Adipocyte (in vitro differentiated cells): ENCODE results near the gene TPK1.
"Not testable (repeated sequence)": the region's sequence is repeated elsewhere in the genome, so short reads cannot be mapped to it uniquely, and the experiment has no call there.

Experiments
- DNase-seq: peaks from one replicate; pipeline ENCODE4 v3.0.0-alpha.2; 2015; ENCODE audit warnings: low read depth
- H3K27me3 ChIP-seq: replicated peaks from 2 replicates; pipeline ENCODE4 v1.7.0; 2013; ENCODE audit warnings: mild to moderate bottlenecking, low read length, moderate library complexity; ENCODE audit not compliant: control insufficient read depth, insufficient read depth
- H3K36me3 ChIP-seq: 2 replicates; pipeline ENCODE4 v1.7.0; 2013; ENCODE audit warnings: low read length, mild to moderate bottlenecking, moderate library complexity; ENCODE audit not compliant: control insufficient read depth, insufficient read depth, severe bottlenecking
- H3K4me1 ChIP-seq: 2 replicates; pipeline ENCODE4 v1.7.0; 2013; ENCODE audit warnings: mild to moderate bottlenecking, low read length, moderate library complexity; ENCODE audit not compliant: control insufficient read depth, insufficient read depth
- H3K4me3 ChIP-seq: 2 replicates; pipeline ENCODE4 v1.7.0; 2013; ENCODE audit warnings: mild to moderate bottlenecking, low read length, moderate library complexity
- H3K9ac ChIP-seq: 2 replicates; pipeline ENCODE4 v1.7.0; 2013; ENCODE audit warnings: mild to moderate bottlenecking, low read length, moderate library complexity
- H3K9me3 ChIP-seq: 2 replicates; pipeline ENCODE4 v1.7.0; 2013; ENCODE audit warnings: mild to moderate bottlenecking, low read length, moderate library complexity; ENCODE audit not compliant: control insufficient read depth

TPK1 gene

DNA sequence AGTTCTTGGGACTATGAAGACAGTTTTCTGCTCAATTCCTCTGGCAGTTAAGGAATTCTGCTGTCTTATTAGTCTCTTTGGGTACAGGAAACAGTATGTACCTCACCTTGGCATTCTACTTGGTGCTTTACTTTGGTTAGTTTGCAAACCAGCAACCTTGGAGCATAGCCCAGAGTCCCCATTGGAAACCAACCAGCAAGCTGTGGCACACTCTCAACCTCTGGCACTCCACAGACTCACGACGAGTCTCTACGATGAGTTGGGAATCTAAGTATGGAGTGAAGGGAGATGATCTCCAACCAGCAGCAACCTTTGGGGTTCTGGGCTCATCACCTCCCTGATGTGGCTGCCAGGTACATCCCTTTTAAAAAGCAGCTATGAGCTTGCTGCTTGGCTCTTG lies 43.8 kb downstream of the TPK1 start:
- no peaks in the 10 kb centered on the region for H3K27me3 ChIP-seq
- no peak for DNase-seq
- H3K9ac ChIP-seq, result no peak overlapping the region
- no peaks in the 10 kb centered on the region for H3K36me3 ChIP-seq
- no peak overlapping the region for H3K4me3 ChIP-seq
- H3K9me3 ChIP-seq, result no peaks in the 10 kb centered on the region
- peaks cover 4% of the 10 kb centered on the region for H3K4me1 ChIP-seq

DNA sequence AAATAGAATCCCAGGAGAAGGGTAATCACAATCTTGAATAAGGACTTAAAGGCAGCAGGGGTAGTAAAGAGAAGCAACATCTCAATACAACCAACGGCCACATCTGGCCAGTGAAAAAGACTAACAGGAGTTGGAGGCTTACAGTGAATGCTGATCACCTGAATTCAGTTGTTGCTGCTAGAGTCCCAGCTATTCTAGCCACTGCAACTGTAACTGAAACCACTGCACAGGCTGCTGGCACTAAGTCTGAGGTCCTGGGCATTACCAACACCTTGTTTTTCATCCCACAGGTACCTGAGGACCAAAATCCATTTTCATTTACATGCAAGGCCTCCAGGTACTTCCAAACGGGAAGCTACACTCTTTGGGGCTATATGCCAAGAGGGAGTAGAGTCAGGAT lies 44.4 kb downstream of the TPK1 start:
- H3K9ac ChIP-seq, result no peak overlapping the region
- no peaks in the 10 kb centered on the region for H3K27me3 ChIP-seq
- H3K4me3 ChIP-seq, result no peak overlapping the region
- DNase-seq, result no peak
- H3K9me3 ChIP-seq, result no peaks in the 10 kb centered on the region
- no peaks in the 10 kb centered on the region for H3K36me3 ChIP-seq
- H3K4me1 ChIP-seq, result peaks cover 4% of the 10 kb centered on the region

DNA sequence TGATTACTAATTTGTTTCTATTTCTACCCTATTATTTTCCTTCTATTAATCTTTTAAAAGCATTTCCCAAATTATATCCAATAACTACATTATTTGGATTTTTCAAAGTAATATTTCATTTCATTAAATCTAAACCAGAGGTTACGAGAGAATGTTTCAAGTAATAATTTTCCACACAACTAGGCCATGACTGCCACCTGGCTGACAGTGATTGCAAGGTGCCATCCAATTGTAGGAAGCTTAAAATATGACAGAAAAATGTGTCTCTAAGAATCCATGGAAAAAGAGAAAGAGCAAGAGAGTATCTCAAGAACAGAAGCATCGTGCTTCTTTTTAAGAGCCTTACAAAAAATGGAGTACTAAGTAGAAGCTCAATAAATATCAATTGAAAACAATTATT lies 48.7 kb downstream of the TPK1 start:
- Histone ChIP-seq H3K4me3 (no peak overlapping the region), H3K4me1 (peaks cover 5% of the 10 kb centered on the region), H3K27me3 (no peaks in the 10 kb centered on the region), H3K36me3 (no peaks in the 10 kb centered on the region), H3K9ac (no peak overlapping the region), H3K9me3 (no peaks in the 10 kb centered on the region)
- no peak for DNase-seq

DNA sequence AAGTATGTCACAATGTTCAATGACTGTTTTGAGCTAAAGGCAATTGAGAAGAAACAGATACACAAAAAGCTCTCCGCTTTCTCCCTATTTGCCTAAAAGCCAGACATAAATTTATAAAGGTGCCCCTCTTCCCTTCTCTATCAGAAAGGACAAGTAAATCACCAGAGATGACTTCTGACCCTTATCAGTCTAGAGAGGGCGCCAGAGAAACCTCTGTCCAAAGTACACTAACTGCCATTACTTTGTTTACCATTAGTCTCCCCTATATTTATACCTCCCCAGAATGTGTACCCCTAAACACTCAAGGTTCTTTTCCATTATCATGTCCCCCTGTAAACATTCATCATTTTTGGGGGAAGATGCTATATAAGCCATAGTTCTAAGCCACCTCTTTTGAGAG lies 49.3 kb downstream of the TPK1 start:
- Histone ChIP-seq H3K4me3 (no peak overlapping the region), H3K27me3 (no peaks in the 10 kb centered on the region), H3K9ac (no peak overlapping the region), H3K36me3 (no peaks in the 10 kb centered on the region), H3K4me1 (peaks cover 5% of the 10 kb centered on the region), H3K9me3 (no peaks in the 10 kb centered on the region)
- DNase-seq, result no peak

DNA sequence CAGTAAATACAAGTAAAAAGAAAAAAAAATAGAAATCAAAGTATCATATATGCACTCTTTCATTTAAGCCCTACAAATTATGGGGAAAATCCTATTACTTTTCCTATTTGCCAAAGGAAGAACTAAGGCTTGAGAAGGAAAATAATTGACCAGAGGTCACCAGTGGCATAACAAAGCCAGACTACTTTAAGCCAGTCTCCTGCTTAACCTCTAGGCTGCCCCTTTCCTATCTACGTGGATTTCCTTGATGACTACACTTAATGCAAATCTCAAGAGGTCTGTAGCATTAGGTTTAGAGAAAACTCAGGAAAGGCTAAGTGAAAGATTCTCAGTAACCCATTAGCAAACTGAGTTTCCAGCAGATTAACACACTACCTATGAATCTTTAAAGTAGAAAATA lies 49.8 kb downstream of the TPK1 start:
- H3K9me3 ChIP-seq, result no peaks in the 10 kb centered on the region
- no peaks in the 10 kb centered on the region for H3K27me3 ChIP-seq
- peaks cover 5% of the 10 kb centered on the region for H3K4me1 ChIP-seq
- no peak overlapping the region for H3K9ac ChIP-seq
- H3K4me3 ChIP-seq, result no peak overlapping the region
- no peaks in the 10 kb centered on the region for H3K36me3 ChIP-seq
- DNase-seq, result no peak

DNA sequence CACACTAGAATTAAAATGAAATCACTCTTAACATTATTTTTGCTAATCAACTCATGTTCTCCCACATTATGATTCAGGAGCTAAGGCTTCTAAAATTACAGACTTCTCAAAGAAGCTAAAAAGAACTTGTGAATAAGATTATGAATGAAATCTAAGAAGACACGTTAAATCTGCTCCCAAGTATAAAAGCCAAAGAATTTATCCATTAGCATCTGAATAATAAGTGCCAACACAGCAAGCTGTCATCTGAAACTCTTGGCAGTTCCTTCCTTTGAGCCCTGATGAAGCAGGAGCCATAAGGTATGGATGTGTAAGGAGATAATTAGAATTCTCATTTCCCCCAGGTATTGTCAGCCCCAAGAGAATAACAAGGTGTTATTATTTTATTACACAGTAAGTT lies 50.3 kb downstream of the TPK1 start:
- Histone ChIP-seq H3K27me3 (no peaks in the 10 kb centered on the region), H3K36me3 (no peaks in the 10 kb centered on the region), H3K4me3 (no peak overlapping the region), H3K9ac (no peak overlapping the region), H3K4me1 (peaks cover 5% of the 10 kb centered on the region), H3K9me3 (no peaks in the 10 kb centered on the region)
- no peak for DNase-seq

DNA sequence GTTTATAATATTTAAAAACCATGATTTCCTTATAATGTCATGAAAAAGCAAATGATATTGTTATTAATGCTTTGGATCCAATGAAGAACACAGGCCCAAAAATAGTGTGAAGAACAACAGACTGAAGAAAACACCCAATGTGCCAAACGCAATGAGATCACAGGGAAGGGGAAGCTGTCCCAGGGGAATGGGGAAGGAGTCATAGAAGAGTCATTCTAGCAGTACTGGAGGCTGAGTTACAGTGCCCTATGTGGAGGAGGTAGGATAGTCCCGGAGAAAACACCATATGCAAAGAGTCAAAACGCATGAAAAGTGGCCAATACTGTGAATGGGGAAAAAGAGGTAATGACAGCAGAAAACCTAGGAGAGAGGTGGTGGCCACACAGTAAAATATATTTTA lies 50.9 kb downstream of the TPK1 start:
- Histone ChIP-seq H3K9me3 (no peaks in the 10 kb centered on the region), H3K27me3 (no peaks in the 10 kb centered on the region), H3K36me3 (no peaks in the 10 kb centered on the region), H3K9ac (no peak overlapping the region), H3K4me1 (peaks cover 5% of the 10 kb centered on the region), H3K4me3 (no peak overlapping the region)
- no peak for DNase-seq

DNA sequence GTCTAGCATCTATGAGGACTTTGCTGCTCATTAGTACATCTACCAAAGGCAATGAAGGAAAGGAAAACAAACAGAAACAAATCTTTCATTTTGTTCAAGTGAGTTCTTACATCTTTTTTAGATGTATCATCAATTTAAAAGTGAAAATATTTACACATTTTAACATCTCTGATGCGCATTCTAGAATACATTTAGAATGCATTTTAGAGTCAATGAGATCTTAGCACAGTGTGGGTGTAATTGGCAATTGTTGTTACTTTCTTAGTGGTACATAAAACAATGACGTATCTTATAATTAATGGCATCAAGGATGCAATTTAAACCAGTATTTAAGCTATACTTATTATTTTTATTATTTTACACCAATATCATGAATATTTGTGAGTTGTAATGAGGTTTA lies 51.4 kb downstream of the TPK1 start:
- H3K27me3 ChIP-seq, result no peaks in the 10 kb centered on the region
- H3K4me1 ChIP-seq, result peaks cover 5% of the 10 kb centered on the region
- no peak overlapping the region for H3K9ac ChIP-seq
- H3K9me3 ChIP-seq, result no peaks in the 10 kb centered on the region
- H3K4me3 ChIP-seq, result no peak overlapping the region
- H3K36me3 ChIP-seq, result no peaks in the 10 kb centered on the region
- DNase-seq, result no peak

DNA sequence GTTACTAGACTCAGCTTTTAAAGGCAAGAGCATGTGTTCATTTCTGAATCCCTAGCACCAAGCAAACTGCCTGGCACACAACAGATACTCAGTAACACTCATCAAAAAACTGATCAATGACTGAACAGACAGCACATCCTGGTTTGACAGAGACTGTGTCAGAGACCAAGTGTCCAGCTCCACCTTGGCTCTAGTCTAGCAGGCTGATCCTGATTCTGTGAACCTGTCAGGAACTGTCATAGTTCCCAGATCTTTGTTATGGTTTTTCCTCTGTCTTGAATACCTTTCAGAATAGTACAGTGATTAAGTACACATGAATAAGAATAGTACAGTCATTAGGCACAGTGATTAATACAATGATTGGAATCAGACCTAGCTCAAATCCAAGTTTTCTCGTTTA lies 53.0 kb downstream of the TPK1 start:
- DNase-seq, result no peak
- Histone ChIP-seq H3K36me3 (no peaks in the 10 kb centered on the region), H3K9me3 (no peaks in the 10 kb centered on the region), H3K4me3 (no peak overlapping the region), H3K27me3 (no peaks in the 10 kb centered on the region), H3K4me1 (peaks cover 5% of the 10 kb centered on the region), H3K9ac (no peak overlapping the region)

DNA sequence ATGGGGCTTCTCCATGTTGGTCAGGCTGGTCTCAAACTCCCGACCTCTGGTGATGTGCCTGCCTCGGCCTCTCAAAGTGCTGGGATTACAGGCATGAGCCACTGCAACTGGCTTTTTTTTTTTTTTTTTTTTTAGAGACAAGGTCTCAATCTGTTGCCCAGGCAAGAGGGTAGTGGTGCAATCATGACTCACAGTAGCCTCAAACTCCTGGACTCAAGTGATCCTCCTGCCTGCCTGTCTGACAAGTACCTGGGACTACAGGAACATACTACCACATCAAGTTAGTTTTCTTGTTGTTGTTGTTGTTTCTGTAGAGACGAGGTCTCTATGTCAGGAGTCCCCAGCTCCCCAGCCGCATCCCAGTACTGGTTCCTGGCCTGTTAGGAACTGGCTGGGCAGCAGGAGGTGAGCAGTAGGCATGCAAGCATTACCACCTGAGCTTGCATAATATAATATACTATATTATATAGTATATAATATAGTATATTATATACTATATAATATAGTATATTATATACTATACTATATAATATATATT lies 55.7 kb downstream of the TPK1 start:
- no peak for DNase-seq
- Histone ChIP-seq H3K4me3 (no peak overlapping the region), H3K27me3 (no peaks in the 10 kb centered on the region), H3K9me3 (no peaks in the 10 kb centered on the region), H3K4me1 (peaks cover 13% of the 10 kb centered on the region), H3K9ac (no peak overlapping the region), H3K36me3 (no peaks in the 10 kb centered on the region)

DNA sequence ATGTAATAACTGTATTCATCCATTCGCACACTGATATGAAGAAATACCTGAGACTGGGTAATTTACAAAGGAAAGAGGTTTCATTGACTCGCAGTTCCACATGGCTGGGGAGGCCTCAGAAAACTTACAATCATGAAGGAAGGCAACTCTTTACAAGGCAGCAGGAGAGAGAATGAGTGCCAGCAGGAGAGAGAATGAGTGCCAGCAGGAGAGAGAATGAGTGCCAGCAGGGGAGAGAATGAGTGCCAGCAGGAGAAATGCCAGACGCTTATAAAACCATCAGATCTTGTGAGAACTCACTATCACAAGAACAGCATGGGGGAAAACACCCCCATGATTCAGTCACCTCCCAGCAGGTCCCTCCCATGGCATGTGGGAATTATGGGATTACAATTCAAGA lies 58.0 kb downstream of the TPK1 start:
- H3K9ac ChIP-seq, H3K4me3 ChIP-seq, H3K9me3 ChIP-seq, H3K36me3 ChIP-seq, DNase-seq, H3K4me1 ChIP-seq, H3K27me3 ChIP-seq: not testable (repeated sequence)

DNA sequence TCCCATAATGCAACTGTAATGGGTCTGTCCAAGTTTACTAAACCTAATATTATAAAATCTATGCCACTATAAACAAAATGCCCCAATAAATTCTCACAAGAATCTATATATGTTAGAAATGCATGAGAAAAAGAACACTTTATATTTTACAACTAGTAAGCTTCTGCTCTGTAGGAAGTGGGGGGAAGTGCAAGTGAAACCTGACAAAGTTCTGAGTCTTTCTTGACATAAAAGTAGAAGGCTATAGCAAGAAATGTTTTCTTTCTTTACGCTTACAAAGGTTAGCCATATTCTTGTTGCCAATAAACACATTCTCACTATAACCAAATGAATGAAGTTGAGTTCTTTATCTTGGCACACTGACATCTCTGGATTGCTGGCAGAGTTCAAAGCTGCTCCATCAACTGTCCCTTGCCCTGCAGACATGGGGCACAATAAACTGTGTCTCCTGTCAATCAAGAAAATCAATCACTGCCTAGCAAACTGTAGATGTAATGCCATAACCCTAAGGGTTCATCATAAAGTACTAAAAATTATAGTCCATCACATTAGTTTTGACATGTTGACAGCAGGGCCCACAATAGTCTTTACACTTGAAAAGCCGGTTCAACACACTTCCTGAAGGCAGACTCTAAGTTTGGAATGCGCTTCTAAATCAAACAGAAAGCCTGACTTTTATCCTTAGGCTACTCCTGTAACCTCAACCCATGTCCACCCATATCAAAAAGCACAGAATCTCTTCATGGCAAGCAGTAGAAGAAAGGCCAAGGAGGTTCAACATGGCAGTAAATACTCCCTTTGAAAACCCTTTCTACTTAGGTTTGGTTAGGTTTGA lies 58.6 kb downstream of the TPK1 start:
- no peak for DNase-seq
- peaks cover 8% of the 10 kb centered on the region for H3K4me1 ChIP-seq
- no peaks in the 10 kb centered on the region for H3K36me3 ChIP-seq
- no peak overlapping the region for H3K4me3 ChIP-seq
- H3K27me3 ChIP-seq, result no peaks in the 10 kb centered on the region
- H3K9ac ChIP-seq, result no peak overlapping the region
- H3K9me3 ChIP-seq, result no peaks in the 10 kb centered on the region
